HG03460 (cell line): Measurements from ENCODE around the gene SGCD.
"Not testable (repeated sequence)": the region's sequence is repeated elsewhere in the genome, so short reads cannot be mapped to it uniquely, and the experiment has no call there.

Experiments
- ATAC-seq: cut with Tn5 transposase; IDR thresholded peaks from one replicate; pipeline ENCODE4 v1.9.1; 2021; ENCODE audit not compliant: unreplicated experiment

Gene SGCD

DNA sequence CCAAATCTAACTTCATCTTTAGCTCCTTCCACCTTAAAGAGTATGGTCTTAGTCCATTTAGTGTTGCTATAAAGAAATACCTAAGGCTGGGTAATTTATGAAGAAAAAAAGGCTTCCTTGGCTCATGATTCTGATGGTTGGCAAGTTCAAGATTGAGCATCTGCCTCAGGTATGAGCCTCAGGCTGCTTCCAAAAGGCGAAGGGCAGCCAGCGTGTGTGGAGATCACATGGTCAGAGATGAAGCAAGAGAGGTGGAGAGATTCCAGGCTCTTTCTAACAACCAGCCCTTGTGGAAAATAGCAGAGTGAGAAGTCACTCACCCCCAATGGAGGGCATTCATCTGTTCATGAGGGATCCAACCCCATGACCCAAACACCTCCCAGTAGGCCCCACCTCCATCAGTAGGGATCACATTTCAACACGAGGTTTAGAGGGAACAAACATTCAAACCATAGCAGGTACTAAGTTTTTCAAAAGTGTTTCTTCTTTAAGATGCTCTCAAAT, 225.9 kb downstream of the SGCD start:
- ATAC-seq, result no peak

DNA sequence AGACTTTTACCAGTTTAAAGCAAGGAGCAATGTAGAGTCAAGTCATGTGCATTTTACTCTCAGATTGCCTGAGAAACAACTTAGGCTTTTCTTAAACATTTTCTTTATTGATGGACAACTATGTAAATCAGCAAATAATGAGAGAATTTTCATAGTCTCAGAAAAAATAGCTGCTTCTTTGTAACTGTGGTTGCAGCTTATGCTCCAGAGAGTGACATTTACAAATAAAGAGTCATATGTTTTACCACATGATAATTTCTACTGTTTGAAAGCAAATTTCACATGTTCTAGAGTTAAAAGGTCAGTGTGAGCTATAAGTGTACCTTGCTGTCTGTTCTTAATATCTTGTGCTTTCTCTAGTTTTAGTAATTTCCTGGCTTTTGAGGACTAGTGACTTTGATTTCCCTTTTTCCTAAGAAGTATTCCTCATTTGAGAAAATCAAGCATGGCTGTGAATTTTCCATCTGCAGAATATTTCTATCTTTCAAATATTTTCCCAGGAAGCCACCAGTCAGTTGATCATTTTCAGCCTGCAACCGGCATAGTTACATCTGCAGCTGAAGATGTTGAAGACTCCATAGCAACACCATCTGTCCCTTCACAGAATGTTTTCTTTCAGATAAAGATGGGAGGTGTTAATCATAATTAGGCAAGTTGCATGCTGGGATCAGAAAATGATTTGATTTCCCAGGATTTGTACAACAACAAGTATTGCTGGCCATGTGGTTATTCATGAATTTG, 229.9 kb downstream of the SGCD start:
- ATAC-seq, result no peak

DNA sequence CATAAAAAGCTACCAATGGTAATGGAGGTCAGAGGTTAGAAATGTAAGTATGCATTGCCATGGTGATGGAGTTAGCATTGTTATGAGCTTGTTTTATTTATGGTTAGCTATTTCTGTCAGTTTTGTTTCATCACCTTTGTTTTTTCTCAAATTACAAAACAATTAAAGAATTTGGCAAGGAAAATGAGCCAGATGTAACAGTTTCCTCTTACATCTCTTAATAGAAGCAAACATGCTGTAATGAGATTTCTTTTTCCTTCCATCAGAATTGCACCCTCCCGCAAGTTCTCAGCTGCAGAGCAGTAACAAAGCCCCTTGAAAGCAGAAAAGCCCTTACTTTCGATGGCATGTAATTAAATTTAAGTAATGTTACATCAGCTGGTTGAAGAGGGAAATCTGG, 233.0 kb downstream of the SGCD start:
- ATAC-seq, result no peak

DNA sequence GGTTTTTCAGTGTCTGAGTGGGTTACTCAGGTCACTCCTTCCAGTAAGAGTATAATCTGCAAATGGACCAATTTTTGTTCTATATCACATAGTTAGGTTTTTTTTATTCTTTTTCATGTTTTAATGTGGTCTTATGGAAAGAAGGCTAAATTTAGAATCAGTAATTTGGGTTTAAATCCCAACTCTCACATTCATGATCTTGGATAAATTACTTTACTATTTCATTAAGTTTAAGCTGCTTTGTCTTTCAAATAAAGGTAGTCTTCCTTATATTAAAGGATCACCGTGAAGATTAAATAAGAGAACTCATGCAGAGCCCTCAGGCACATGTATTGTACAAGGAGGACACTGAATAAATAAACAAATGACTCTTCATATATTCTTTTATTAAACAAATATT, 234.7 kb downstream of the SGCD start:
- ATAC-seq, result no peak

DNA sequence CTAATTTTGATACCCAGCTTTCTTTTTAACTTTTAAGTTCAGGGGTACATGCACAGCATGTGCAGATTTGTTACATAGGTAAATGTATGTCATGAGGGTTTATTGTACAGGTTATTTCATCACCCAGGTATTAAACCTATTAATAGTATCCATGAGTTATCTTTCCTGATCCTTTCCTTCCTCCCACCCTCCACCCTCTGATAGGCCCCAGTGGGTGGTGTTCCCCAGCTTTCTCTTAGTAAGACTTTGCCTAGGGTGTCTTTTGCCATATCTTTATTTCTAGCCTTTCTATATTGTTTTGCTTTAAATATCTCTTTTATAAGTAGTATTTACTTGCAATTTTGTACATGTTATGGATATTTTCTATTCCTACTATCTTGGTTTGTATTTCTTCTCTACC, 243.7 kb downstream of the SGCD start:
- no peak for ATAC-seq

DNA sequence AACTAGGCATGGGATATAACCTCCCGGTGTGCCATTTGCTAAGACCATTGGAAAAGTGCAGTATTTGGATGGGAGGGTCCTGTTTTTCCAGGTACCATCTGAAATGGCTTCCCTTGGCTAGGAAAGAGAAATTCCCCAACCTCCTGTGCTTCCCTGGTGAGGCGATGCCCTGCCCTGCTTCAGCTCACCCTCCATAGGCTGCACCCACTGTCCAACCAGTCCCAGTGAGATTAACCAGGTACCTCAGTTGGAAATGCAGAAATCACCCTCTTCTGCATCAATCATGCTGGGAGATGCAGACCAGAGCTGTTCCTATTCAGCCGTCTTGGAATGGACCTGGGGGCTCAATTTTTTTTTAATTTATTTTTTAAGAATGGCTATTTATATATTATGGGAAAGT, 254.8 kb downstream of the SGCD start:
- no peak for ATAC-seq

DNA sequence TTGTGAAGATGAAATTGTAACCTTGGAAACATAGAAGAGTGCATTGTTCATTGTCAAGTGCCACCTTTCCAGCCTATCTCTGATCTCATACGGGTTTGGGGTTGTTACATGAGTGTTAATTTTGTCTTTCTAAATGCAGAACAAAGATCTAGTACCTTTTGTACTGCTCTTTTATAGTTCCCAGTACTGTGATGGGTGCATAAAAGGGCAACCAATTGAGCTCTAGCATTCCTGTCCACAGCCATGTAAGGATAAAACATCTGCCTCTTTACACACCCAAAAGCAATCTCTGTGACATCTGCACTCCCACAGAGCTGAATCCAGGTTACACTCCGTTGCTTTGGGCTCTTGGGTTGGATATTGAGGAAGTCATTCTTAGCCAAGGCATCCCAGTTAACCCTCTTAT, 255.2 kb downstream of the SGCD start:
- no peak for ATAC-seq

DNA sequence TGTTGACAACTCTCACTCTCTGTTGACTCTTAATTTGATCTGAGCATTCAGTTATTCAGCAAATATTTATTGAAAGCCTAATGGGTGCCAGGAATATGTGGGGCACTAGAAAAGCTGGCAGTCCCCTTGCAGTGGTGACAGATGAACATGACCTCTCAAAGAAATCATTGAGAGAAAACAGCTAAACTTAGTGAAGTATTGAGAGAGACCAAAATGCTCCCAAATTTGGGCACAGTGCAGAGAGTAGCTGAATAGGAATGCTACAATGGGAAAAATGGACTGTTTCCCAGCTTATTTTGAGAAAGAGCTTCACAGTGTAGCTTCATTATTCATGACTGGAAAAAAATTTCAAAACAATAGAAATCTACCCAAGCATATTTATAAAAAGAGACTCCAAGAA, 257.9 kb downstream of the SGCD start:
- ATAC-seq, result no peak

DNA sequence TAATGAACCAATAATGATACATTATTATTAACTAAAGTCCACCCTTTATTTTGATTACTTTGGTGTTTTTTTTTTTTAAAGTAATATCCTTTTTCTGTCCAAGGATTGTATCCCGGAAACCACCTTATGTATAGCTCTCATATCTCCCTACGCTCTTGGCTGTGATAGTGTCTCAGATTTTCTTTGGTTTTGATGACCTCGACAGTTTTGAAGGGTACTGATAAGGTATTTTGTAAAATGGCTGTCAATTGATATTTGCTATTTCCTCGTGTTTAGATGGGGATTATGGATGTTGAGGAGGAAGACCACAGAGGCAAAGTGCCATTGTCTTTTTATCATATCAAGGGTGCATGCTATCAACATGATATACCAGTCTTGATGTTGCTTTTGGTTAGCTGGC, 259.0 kb downstream of the SGCD start:
- ATAC-seq, result no peak

DNA sequence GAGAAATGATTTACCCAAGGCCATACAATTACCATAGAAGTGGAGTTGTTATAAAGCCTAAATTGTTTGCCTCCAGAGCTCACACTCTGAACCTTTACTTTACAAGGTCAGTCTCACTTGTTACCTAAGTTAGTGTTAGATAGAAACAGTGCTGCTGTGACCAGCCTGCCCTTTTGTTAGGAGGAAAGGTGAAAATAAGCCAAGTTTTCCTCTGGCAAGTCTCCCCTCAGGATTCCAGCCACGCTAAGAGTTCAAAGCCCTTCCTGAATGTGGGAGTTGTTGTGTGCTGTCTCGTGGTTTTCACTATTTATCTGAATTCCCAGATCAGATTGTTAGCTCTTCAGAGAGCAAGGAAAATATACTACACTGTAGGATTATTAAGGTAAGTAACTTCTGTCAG, 260.0 kb downstream of the SGCD start:
- ATAC-seq, result no peak

DNA sequence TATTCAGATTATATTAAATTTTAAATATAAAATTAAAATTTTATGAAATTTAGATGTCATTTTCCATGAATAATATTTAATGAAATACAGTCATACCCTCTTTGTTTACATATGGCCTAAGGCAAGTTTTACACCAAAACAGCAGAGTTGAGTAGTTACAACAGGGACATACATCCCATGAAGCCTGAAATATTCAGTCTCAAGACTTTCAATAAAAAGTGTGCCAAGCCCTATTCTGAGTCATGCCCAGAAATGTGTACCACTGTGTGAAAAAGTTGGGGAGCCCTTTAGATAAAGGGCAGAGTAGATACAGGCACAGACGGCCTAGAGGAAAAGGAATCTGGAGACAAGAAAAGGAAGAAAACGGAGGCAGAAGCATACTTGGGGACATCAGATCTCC, 261.3 kb downstream of the SGCD start:
- ATAC-seq, result no peak

DNA sequence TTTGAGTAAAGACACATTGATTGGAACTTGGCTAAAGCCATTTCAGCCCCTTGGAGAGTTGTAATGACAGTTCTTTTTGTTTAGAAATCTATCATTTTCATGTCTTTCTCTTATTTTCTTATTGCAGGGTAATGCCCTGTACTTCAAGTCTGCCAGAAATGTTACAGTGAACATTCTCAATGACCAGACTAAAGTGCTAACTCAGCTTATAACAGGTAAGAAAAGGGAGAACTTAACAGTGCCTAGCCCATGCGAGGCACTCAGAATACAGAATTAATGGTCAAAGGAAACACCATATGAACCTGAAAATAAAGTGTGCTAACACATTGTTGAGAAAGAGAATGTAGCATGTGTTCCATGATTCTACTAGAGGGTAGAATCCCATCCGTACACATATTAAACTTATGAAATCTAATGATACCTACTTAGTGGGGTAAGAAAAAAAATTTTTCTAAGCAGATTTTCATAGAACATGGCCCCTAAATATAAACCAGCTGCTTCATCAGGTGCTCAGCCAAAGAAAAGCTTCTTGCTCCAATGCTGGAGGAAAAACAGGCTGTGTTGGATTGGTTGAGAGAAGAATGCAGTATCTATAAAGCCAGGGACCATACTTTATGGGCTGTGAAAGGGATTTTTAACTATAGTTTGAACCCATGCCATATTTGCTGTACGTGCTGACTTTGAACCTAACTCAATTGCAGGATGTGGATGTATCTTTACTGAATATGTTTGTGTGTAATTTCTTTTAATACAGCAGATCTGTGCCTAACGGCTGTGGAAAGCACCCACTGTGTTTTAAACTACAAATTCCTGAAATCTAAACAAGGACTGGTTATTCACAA, 262.4 kb downstream of the SGCD start:
- no peak for ATAC-seq

DNA sequence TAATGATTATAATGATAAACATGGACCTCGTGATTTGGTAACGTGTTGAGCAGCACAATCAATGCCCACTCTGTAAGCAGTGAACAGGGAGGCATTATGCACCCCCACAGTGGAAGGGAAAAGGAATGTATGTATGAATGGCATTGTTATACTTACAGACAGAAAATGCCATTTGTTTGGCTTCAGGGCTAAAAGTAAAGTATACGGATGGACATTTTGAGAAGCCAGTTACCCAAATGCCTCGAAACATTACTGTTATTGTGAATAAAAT, 262.9 kb downstream of the SGCD start:
- no peak for ATAC-seq

DNA sequence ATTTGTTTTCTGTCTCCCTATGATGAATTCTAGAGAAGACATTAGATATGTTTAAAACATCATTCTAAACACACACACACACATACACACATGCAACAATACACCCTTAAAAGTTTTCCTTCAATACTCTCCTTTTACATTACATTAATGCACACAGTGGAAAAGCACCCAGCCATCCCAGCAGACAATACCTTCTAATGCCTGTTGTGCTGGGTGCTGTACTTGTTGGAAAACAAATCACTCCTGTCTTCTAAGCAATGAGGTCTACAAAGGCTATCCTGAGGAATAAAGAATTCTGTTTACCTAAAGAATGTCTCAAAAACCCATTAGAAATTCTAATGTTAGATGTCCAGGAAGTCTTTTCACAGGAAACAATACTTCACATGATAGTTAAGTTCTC, 264.0 kb downstream of the SGCD start:
- no peak for ATAC-seq

DNA sequence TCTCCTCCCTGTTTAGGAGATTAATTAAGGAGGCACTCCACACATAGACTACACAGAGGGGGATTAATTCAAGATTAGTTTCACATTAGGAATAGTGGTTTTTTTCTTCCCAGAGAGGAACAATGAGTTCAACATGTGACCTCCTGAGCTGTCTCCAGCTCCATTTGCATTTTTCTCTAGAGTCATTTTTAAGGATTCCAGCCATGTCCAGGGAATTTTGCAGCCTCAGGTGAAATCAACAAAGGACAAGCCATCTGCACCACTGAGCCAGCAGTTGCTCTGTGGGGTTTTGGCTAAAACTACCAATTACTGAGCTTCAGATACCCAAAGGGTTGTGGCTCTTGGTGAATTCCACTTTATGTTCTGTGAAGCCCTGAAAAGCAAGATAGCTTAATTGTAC, 264.7 kb downstream of the SGCD start:
- no peak for ATAC-seq

DNA sequence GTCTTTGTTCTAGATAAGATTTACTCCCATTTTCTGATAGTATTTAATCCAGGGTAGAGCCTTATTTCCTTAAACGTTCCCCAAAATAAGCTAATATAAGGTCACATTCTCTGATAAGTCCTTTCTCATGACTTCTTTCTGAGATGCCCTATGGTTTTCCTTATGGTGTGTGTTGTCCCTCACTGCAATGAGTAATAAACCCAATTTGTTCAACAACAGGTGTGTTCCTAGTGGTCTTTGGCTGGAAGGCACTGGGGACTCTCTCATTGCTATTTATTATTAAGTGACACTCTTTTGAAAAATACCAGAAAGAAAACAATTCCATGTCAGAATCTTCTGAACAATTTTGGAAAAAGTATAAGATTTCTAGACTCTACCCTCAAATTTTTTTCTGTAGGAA, 266.6 kb downstream of the SGCD start:
- no peak for ATAC-seq

DNA sequence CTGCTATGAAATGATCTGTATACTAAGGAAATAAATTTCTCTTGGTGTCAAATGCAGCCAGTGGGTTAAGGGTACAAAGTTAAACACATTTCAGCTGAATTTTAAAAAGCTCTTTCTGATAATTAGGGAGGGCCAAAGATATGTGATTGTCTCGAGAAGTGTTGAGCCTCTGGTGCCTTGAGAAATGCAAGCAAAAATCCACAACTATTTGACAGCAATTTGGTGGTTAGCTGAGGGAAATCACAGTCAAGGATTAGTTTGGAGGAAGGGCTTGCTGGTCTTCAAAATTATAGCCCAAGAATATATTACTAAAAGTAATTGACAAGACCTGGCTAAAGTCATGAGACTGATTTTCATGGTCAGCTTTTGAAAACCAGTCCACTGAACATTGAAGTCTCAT, 267.4 kb downstream of the SGCD start:
- no peak for ATAC-seq

DNA sequence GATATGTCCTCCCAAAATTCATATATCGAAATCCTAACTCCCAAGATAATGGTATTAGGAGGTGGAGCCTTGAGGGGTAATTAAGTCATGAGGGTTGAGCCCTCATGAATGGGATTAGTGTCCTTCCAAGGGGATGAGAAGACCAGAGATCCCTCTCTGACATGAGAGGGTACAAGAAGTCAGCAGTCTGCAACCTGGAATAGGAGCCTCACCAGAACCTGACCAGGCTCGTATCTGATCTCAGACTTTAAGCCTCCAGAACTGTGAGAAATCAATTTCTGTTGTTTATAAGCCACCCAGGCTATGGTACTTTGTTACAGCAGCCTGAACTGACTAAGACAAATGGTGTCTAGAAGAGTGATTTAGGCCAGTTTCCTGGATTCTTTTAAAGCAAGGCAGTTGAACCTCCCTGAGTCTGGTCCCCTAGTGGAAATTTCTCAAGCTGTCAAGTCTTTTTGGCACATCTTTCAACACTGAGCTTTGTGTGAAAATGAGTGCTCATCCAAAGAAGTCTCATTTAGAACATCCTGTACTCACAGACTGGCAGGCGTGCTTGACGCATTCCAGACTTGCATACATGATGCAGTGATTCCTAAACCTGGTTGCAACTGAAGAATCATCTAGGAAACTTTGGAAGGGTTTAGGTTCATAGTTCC, 268.3 kb downstream of the SGCD start:
- no peak for ATAC-seq

DNA sequence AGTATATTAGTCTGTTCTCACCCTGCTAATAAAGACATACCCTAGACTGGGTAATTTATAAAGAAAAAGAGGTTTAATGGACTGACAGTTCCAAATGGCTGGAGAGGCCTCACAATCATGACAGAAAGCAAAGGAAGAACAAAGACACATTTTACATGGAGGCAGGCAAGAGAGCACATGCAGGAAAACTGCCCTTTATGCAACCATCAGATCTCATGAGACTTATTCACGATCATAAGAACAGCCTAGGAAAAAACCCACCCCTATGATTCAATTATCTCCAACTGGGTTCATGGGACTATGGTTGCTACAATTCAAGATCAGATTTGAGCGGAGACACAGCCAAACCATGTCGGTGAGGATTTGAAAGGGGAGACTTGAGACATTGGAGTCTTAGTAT, 270.3 kb downstream of the SGCD start:
- ATAC-seq, result no peak

DNA sequence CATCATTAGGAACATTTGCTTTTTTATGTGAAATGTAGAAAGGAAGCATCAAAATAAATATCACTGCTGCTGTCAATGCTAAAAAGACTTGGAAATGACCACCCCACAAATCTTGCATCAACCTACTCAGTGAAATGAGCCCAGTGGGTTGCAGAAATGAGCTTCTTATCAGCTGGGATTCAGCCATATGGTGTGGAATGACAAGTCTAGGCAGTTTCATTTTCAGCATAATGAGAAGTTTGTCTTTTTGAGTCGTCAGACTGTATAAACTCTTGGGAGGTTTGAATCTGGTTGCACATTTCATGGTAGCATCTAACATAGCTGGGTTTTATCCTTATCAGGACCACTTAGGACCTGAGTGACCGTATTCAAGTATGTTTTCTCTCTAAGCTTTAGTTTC, 272.0 kb downstream of the SGCD start:
- no peak for ATAC-seq

DNA sequence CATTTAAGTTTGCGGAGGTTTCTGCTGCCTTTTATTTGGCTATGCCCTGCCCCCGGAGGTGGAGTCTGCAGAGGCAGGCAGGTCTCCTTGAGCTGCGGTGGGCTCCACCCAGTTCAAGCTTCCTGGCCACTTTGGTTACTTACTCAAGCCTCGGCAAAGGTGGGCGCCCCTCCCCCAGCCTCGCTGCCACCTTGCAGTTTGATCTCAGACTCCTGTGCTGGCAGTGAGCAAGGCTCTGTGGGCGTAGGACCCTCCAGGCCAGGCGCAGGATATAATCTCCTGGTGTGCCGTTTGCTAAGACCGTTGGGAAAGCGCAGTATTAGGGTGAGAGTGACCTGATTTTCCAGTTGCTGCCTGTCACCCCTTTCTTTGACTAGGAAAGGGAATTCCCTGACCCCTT, 283.6 kb downstream of the SGCD start:
- ATAC-seq, result not testable (repeated sequence)

DNA sequence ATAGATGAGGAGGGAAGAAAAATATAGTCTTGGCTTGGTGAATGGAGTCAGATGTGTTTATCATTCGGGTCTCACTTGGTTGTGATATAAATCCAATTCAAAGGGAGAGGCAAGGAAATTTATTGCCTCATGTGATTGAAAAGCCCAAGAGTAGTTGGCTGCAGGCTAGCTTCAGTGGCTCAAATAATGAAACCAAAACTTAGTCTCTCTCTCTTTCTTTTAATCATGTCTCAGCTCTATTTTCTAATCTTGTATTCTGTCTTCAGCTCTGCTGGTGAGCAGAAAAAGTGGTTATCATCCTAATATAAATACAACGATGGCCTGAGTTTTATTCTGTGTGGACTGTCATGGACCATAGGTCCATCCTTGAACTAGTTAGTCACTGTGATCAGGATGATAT, 288.9 kb downstream of the SGCD start:
- no peak for ATAC-seq
